GM18868 (cell line): Measurements from ENCODE around the gene CORO2B.

Experiments used
- ATAC-seq: cut with Tn5 transposase; IDR thresholded peaks from one replicate; pipeline ENCODE4 v1.9.1; 2021; ENCODE audit warnings: mild to moderate bottlenecking, moderate library complexity; ENCODE audit not compliant: unreplicated experiment

The CORO2B gene

DNA sequence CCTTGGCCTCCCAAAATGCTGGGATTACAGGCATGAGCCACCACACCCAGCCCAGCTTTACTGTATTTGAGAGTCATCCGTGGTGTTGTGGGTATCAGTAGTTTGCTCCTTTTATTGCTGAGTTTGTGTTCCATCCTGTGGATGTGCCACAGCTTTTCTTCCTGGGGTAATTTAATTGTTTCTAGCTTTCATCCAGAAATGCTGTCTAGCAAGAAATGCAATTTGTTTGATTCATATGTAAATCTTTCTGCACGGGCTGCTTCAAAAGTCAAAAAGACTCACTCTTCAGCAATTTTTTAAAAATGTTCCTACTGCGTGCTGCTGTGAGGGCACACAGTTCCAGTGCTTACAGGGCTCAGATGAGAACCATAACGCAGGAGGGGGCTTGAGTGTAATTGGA, 47.1 kb downstream of the CORO2B start:
- no peak for ATAC-seq

- no peak for ATAC-seq
Observed at GRCh38 chr15:68626283-68626682, 47.5 kb downstream of the CORO2B start.

- no peak for ATAC-seq
Observed at GRCh38 chr15:68626739-68627138, 47.9 kb downstream of the CORO2B start.

DNA sequence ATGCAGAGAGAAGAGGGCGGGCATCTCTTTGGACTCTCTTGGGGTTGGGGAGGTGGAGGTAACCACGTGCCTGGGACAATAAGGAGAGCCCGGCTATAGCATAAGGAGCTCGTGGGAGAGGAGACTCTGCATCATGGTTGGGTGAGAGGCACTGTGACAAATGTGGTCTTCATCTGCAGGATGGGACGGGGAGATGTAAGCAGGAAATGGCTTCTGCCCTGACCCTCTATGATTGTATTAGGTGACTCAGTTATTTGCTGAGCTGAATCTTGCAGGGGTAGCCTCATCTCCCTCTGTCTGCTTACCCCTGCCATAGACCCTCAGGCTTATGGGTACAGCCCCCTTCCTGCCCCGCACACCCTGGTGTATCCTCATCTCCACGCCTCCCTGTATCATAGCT, 48.7 kb downstream of the CORO2B start:
- ATAC-seq: no peak

DNA sequence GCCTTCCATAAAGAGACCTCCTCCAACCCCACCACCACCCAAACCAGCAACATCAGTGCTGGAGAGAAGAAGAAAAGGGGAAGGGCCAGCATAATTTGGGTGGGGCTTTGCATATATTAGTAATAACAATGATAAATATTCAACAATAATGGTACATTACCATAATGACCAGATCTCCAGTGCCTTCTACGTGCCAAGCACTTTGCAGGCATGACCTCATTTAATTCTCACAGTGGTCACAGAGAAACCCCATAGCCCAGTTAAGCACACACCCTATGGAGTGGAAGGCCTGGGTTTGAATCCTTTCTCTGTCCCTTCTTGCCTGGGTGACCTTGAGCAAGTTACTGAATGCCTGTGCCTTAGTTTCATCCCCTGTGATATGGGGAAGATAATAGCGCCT, 49.2 kb downstream of the CORO2B start:
- ATAC-seq: no peak

- no peak for ATAC-seq
Observed at GRCh38 chr15:68629519-68630210, 50.9 kb downstream of the CORO2B start.

- no peak for ATAC-seq
Observed at GRCh38 chr15:68630211-68630555, 51.4 kb downstream of the CORO2B start.

DNA sequence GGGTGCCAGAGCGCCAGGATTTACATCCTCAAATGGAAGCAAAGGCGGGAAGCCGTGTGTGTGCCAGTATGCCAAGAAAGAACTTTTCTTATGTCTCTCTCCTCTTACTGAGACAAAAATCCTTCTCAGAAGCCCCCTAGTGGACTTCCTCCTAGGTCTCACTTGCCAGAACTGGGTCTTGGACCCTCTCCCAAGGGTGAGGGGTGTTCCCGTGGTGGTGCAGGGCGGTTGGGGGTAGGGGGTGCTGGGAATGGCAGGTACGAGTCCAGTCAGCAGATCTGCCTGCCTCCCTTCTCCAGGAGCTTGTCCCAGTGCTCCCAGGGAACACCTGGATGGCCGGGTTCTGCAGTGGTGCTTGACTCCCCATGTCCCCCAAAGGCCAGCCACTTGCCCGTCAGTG, 52.0 kb downstream of the CORO2B start:
- no peak for ATAC-seq

GRCh38 chr15:68631601-68632051, 52.8 kb downstream of the CORO2B start:
- ATAC-seq: no peak

GRCh38 chr15:68632101-68632500, 53.3 kb downstream of the CORO2B start:
- no peak for ATAC-seq

DNA sequence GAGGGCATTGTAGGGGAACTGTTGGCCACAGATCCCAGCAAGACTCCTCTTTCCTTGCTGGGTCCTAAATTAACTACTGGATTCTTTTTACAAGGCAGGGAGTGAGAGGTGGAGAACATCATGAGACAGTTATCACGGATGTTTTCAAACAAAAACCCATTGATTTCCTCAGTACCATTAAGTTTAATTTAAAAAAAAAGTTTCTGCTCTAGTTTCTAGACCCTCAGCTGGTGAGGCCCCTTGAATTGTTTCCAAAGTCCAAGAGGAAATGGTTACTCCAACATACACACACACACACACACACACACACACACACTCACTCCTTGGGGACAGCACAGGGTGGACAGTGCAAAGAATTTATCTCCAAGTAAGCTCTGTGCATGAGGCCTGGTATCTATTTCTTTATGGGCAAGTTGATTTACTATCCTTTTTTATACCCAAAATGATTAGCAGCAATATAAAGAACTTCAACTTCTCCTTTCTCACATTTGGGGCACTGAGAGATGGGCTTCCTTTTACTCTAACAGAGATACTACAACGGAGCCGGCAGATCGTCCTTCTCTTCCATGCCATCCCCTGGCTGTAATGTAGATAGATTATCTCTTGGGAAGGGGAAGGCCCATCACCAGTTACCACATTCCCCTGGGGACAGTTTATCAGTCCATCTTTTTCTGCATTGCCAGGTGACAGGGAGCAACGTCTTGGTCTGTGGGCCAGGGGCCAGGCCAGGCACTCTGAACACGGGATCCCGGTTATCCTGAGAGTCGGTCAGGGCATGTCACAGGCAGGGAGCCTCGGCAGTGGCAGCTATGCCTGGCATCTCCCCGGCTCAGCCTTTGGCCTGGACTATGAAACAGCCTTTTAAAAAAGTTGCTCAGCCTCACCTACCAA, 54.7 kb downstream of the CORO2B start:
- no peak for ATAC-seq

DNA sequence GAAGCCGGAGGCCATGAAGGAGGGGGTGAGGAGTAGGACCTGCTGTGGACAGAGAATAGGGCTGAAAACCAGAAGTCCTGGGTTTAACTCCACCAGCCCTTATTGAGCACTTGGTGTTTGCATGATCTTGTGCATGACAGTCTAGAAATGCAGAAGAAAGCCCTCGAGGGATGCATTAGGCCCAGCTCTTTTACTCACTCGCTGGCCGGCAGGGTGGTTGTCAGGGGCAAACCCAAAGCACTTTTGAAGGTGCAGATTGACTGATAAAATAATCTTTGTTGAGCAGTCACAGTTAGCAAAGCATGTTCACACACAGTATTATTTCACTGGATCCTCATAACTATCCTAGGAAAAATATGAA, 55.3 kb downstream of the CORO2B start:
- ATAC-seq: no peak

DNA sequence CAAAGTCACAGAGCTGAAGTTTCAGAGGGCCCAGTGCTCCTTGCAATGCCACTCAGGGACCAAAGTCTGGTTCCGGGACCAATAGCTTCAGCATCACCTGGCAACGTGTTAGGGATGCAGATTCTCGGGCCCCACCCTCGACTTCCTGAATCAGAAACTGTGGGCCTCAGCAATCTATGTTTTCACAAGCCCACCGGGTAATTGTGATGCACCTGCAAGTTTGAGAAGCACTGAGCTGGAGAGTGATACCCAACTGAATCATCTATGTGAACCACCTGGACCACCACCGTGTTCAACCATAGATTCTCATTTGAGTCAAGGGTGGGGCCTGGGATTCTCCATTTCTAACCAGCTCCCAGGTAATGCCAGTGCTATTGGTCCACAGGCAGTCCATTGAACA, 55.7 kb downstream of the CORO2B start:
- no peak for ATAC-seq

DNA sequence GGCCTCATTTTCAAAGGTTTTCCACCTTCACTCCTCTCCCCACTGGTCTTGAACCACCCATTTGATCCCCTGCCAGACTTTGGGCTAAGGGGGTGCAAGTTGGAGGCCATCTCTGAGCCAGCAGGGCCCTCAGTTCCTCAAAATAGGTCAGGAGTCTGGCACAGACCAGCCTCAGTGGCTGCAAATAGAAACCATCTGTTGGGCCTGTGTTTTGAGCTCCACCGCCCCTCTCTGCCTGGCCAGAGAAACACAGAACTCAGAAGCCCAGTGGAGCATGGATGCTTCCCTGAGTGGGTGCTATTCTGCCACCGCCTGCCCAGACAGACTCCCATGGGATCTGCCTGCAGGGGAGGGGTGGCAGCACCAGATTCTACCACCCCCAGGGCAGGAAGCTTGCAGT, 56.3 kb downstream of the CORO2B start:
- ATAC-seq: no peak

GRCh38 chr15:68636256-68636655, 57.5 kb downstream of the CORO2B start:
- ATAC-seq: no peak

GRCh38 chr15:68637767-68638404, 59.1 kb downstream of the CORO2B start:
- ATAC-seq: no peak

DNA sequence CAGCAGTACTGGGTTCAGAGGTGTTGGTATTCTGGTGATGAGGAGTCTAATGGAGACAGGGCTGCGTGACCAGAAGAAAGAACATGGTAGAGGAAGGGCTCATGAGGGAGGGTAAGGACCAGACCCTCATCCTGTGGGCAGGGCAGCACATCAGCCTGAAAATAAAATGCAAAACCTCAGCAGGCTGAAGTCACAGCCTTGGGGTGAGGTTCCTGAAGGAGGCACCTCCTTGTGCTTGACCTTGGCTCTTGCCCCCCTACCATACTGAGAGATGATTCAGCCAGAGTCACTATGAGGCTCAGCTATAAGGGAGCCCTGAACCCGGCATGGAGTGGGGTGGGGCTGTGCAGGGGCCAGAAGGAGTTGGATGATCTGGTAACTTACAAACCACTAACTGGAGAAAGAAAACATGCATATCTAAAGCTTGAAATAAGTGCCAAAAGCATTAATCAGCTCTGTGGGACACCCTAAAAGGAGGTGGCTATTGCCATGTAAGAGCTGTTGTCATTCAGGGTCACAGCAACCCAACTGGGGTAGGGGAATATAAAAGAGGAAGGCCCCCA, 60.2 kb downstream of the CORO2B start:
- ATAC-seq: no peak

- ATAC-seq: no peak
Observed at GRCh38 chr15:68639926-68640600, 61.3 kb downstream of the CORO2B start.

DNA sequence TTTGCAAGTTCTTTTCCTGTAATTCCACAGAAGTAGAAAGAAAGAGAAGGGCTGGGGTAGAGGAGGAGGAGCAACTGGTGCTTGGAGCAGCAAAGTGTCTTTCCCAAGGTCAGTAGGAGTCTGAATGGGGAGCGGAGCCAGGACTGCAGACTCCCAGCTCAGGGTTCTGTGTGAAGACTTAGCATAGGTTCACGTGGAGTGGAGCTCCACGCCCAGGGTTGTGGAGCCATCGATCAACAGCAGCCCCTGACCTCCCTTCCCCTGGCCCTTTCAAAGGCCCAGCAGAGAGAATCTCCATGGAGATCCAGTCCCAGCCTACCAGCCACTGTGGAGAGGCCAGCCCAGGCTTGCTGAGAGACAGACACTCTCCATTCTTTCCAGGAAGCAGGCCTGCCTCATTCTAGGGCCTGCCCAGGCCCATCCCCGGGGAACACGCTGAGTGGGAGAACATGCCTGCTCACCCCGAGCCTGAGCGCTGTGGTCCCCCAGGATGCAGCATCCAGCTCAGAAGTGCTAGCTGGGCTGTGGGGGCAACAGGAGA, 62.1 kb downstream of the CORO2B start:
- no peak for ATAC-seq

DNA sequence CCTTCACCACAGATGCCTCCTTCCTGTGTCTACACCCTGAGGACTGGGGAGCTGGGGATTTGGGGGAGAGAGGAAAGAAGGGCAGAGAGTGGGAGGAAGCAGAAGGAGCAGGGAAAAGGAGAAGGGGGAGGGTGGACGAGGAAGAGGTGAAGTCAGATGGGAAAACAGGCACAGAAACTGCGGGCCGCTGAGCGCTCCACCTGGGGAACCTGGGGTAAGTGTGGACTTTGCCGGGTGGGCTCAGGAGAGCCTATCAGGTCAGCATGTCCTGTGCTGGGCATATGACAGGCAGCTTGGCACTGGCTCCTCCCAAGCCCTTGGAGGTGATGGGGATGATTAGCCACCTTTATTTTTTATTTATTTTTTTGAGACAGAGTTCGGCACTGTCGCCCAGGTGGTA, 62.6 kb downstream of the CORO2B start:
- no peak for ATAC-seq

DNA sequence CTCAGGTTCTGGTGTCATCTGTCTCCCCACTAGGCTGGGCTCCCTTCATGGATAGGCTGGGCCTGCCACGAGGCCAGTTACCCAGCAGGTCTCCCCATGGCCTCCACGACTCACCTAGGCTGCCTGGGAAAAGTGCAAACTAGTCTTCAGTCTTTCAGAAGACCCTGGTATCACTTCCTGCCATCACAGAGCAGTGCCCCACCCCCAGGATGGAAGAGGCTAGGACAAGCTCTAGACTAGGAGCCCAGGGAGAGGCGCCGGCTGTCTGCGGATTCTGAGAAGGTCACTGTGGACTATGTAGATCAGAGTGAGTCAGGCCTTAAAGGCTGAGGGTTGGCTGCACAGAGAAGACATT, 63.7 kb downstream of the CORO2B start:
- ATAC-seq: no peak
